ENCODE data around the gene LRIG1.

- peak; percentile 45 for TF ChIP-seq CTCF (conservative IDR thresholded peaks at IDR 0.05; ENCODE audit: low read depth, low read length)
- no peak for TF ChIP-seq EZH2 (IDR thresholded peaks at IDR 0.05; ENCODE audit: borderline replicate concordance, low read depth, low read length, poor library complexity, severe bottlenecking)
Observed at GRCh38 chr3:66372681-66373350, 128.0 kb downstream of the LRIG1 start.

All from A673 (cell line).